ENCODE data around the gene THAP7. TPM values are rescaled to one million over a fixed set of nuclear protein-coding genes. Genes with fewer than 3 reads are reported as not detected.

THAP7 gene
- total and polyA plus RNA-seq, 2 donors (not counting 1 experiment from before 2014, with no cell fraction given): 37.7 to 70.1 TPM

DNA sequence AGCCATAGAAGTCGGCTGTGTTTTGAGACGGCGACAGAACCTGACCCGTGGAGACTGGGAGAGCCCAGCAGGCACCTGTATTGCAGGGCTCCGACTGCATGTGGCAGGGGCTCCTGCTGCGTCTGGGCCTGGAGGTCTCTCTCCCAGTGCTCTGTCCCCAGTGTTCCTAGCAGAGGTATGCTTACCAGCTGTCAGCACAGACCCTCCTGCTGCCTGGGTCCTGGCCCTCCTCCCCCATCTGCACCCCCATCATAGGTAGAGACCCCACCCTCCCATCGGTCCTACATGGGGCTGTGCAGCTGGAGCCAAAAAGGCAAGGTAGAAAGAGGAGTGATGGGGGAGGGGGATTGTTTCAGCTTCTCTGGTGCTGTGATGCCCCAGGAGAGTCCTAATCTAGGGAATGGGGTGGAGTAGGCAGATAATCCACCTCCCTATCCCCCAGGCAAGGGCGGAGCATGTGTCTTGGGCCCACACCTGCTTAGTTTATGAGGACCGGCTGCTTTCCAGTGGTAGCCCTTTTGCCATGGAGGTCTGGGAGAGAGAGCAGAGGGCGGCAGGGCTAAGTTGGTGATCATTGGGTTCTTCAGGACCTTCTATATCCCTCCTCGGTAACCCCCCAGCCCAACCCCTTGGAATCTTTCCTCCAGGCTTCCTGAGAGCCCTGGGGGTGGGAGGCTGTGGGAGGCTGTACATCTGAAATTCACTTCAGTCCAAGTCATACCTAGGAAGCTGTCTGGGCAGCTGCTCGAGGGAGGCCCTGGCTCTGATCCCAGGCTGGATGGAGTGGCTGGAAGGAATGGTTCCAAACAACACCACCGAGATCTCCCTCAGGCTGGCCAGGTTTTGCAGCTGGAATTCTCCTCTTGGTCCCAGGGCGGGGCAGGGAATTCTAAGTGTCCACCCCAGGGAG, 25.1 kb upstream of the THAP7 start:
- Histone ChIP-seq H3K9me3 (ENCODE audit: control extremely low read depth in 1 of 3, control insufficient read depth in 2 of 3, insufficient read depth in 1 of 3, low read length in 2 of 3) (no peaks in the 10 kb centered on the region), H3K9ac (ENCODE audit: low read length) (no peak overlapping the region), H3K4me3 (ENCODE audit: control extremely low read depth in 1 of 5, extremely low read depth in 1 of 5, insufficient read depth in 1 of 5, low read depth in 2 of 5, low read length in 4 of 5) (no peak overlapping the region), H3K4me2 (replicated peaks; ENCODE audit: low read depth, low read length, poor library complexity, severe bottlenecking) (no peak overlapping the region), H2AFZ (ENCODE audit: insufficient read depth, low read depth, low read length, poor library complexity, severe bottlenecking) (no peak overlapping the region), H3K4me1 (ENCODE audit: control insufficient read depth in 2 of 2, insufficient read depth in 2 of 2, low read length in 2 of 2) (peaks cover 1 to 3% of the 10 kb centered on the region in 2 donors), H4K20me1 (ENCODE audit: control insufficient read depth, insufficient read depth, low read length, poor library complexity, severe bottlenecking) (no peaks in the 10 kb centered on the region), H3K27ac (ENCODE audit: low read length in 2 of 2) (no peak overlapping the region), H3K79me2 (ENCODE audit: control insufficient read depth, insufficient read depth, low read length) (no peaks in the 10 kb centered on the region), H3K36me3 (replicated peaks in 1 of 2; ENCODE audit: control extremely low read depth in 1 of 2, control insufficient read depth in 1 of 2, extremely low read depth in 1 of 2, insufficient read depth in 2 of 2, low read length in 1 of 2) (no peaks in the 10 kb centered on the region), H3K27me3 (replicated peaks in 1 of 4; ENCODE audit: control extremely low read depth in 1 of 4, control insufficient read depth in 3 of 4, insufficient read depth in 4 of 4, low read length in 3 of 4) (peaks cover 0 to 18% (median 4%) of the 10 kb centered on the region in 4 experiments)
- no peak overlapping the region for H3K27ac Mint-ChIP-seq
- POLR2A ChIA-PET: interaction anchor here (0.6 kb wide), 1 partner anchor 916 kb away, joined by 9 read pairs; no protein-coding TSS in a partner anchor
- TF ChIP-seq CTCF (IDR thresholded peaks at IDR 0.05): no peak
- TF ChIP-seq EZH2 (IDR thresholded peaks at IDR 0.05; ENCODE audit: borderline replicate concordance, insufficient read depth, low read depth, low read length, poor library complexity, severe bottlenecking): no peak
- peaks cover 5% of the 10 kb centered on the region for H3K4me1 Mint-ChIP-seq
- 87% methylated on average over 9 of the region's 14 CpGs for WGBS (ENCODE audit: insufficient coverage)
- CTCF ChIA-PET: no interaction called here
- no peaks in the 10 kb centered on the region for H3K9me3 Mint-ChIP-seq (ENCODE audit: insufficient read depth)
- DNase-seq (no peak), ATAC-seq (ENCODE audit: low read depth) (no peak)
- H3K27me3 Mint-ChIP-seq: peaks cover 27% of the 10 kb centered on the region
- H3K4me3 Mint-ChIP-seq: no peak overlapping the region
- intact Hi-C loops (cut with micrococcal nuclease): no loop called here
